GM18505 (cell line): ENCODE data around the gene SPATS2L.

Source experiments
- ATAC-seq: cut with Tn5 transposase; IDR thresholded peaks from one replicate; pipeline ENCODE4 v1.9.1; 2021; ENCODE audit not compliant: unreplicated experiment
- POLR2A ChIP-seq: IDR thresholded peaks from 4 replicates; pipeline ENCODE4 v1.6.1; 2011; ENCODE audit warnings: borderline replicate concordance; ENCODE audit not compliant: insufficient read depth, insufficient read length; ENCODE audit errors: extremely low read depth

Gene SPATS2L

GRCh38 chr2:200471324-200471848 lies 164.9 kb downstream of the SPATS2L start:
- TF ChIP-seq POLR2A = no peak
- peak; percentile 82 for ATAC-seq

- ATAC-seq = peak; percentile 20
- no peak for TF ChIP-seq POLR2A
Observed at GRCh38 chr2:200471928-200472645, 165.6 kb downstream of the SPATS2L start.

DNA sequence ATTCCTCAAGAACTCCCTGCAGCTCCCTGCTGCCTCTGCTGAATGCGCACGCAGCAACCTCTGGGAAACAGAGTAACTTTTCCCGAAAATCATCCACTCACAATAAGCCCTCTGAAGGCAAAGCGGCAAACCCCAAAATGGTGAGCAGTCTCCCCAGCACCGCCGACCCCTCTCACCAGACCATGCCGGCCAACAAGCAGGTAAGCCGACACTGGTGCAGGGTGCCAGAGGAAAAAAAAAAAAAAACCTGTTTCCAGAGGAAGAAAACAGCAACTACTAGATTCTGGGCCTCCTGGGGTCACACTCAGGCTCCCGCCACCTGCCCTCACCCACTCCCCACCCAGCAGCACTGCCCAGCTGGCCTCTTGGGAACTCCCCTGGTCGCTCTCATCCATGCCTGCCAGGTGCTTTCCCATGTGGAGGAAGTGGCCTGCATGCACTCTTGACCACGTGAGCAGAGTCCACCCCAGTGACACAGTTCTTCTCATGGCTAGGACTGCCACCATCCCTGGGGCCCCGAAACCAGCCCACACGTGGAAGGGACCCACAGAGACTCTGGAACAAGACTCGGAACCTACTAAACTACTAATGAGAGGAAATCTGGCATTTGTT lies 166.5 kb downstream of the SPATS2L start:
- no peak for ATAC-seq
- TF ChIP-seq POLR2A = no peak

GRCh38 chr2:200475795-200476194 lies 169.3 kb downstream of the SPATS2L start:
- no peak for TF ChIP-seq POLR2A
- no peak for ATAC-seq

DNA sequence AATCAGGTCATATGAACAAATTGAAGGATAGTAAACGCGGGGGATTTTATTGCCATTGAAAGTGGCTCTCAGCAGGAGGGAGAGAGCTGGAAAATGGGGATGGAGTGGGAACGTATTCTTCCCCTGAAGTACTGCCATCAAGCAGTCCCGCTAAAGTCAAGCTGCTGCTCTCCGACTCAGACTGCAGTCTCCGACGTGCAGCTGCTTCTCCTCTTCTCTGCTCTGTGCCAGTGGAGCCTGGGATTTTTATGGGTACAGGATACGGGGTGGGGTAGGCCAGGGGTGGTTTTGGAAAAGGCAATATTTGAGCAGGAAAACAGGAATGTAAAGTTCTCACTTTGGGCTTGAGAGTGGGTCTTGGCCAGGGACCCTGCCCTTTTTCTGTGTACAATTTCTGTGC lies 170.3 kb downstream of the SPATS2L start:
- ATAC-seq = no peak
- no peak for TF ChIP-seq POLR2A

DNA sequence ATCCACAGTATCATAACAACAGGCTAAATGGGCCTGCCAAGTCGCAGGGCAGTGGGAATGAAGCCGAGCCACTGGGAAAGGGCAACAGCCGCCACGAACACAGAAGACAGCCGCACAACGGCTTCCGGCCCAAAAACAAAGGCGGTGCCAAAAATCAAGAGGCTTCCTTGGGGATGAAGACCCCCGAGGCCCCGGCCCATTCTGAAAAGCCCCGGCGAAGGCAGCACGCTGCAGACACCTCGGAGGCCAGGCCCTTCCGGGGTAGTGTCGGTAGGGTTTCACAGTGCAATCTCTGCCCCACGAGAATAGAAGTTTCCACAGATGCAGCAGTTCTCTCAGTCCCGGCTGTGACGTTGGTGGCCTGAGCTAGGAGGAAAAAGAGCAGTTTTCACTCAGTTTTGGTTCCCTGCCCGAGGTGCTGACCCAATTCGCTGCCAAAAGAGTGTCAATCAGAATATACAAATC lies 171.2 kb downstream of the SPATS2L start:
- no peak for TF ChIP-seq POLR2A
- no peak for ATAC-seq

GRCh38 chr2:200479692-200480265 lies 173.3 kb downstream of the SPATS2L start:
- no peak for ATAC-seq
- TF ChIP-seq POLR2A = no peak

- no peak for TF ChIP-seq POLR2A
- no peak for ATAC-seq
Observed at GRCh38 chr2:200482194-200482593, 175.7 kb downstream of the SPATS2L start.

- ATAC-seq = no peak
- no peak for TF ChIP-seq POLR2A
Observed at GRCh38 chr2:200483729-200484198, 177.3 kb downstream of the SPATS2L start.

DNA sequence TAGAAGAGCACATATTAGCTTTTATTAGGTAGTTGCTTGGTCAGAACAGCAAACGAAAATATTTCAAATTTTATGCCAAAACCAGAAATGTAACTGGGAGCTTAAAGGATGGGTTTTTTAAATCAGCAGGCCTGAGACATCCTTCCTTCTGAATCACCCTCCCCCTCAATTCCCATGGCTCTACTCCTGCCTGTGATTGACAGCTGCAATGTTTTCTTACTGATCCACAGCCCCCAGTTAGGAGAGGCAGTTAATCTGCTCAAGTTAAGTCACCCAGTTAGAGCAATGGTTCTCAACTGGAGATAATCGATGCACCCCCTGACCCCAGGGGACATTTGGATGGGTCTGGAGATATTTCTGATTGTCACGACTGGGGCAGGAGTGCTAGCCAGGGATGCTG lies 178.4 kb downstream of the SPATS2L start:
- no peak for TF ChIP-seq POLR2A
- no peak for ATAC-seq

DNA sequence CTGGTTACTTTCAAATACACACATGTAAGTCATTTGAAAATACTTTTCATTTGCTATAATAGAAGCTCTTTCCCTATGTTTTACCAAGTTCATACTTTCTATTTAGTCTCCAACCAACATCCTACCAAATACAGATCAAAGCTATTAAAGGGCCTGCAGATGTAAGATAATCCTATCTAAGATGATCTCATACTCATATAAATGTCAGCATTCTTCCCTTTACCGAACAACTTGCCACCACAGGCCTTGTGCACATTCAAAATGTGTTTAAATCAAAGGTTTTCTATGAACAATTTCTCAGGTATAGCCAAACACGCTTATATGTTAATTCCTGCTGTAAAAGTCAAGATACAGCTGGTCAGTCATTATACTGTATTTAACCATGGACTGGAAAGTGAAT lies 180.0 kb downstream of the SPATS2L start:
- ATAC-seq = no peak
- TF ChIP-seq POLR2A = no peak

DNA sequence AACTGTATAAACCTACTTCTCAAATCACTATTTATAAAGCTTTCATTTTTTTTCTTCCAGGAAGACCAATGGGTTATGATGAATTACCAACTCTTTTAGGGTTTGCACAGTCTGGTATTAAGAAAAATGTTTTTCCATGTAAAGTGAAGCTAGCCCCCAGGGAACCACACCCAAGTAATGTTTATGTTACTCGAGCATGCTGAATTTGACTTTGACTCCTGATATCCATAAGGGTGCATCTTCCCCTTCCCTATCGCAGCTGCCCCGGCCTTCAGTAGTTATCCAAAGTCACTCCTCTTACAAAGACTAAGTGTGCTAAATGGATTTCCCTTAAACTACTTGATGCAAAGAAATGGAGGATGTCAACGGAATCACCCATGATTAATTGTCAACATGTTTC lies 181.7 kb downstream of the SPATS2L start:
- TF ChIP-seq POLR2A = no peak
- no peak for ATAC-seq

- ATAC-seq = no peak
Observed at GRCh38 chr2:200490001-200490400, 183.5 kb downstream of the SPATS2L start.

DNA sequence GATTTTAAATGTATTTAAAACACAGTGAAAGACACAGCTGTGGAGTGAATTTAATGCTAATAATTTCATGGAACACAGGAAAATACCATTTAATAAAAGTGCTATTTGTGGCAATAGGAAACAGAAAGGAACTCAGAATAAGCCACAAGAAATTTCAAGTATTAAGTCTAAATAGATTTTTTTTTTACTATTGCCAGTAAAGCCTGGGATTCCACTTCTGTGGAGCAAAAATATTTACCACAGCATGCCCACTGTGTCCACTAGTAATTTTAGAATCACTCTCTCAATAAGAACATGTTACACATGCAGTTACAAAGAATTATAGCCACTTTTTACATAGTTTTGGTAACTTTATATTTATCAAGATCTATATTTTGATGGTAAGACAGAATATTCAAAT lies 186.2 kb downstream of the SPATS2L start:
- TF ChIP-seq POLR2A = no peak
- ATAC-seq = no peak

More at GRCh38 chr2:200490001-200490400, 183.5 kb downstream of the SPATS2L start:
- TF ChIP-seq POLR2A = no peak

GRCh38 chr2:200494048-200494447 lies 187.6 kb downstream of the SPATS2L start:
- no peak for ATAC-seq
- TF ChIP-seq POLR2A = no peak

DNA sequence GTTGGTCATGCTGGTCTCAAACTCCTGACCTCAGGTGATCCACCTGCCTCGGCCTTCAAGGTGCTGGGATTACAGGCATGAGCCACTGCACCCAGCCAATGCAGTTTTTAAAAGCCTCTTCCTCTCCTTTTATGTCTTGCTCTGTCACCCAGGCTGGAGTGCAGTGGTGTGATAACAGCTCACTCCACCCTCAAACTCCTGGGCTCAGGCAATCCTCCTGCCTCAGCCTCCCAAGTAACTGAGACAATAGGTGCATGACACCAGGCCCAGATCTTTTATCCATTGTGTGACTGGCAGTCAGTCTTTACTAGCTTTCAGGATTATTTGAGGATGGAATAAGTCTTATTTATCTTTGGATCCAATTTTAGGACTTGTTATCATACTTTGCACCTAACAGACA lies 190.2 kb downstream of the SPATS2L start:
- ATAC-seq = no peak
- TF ChIP-seq POLR2A = no peak
